ENCODE measurements around the gene MESP1.

- TF ChIP-seq CTCF (conservative IDR thresholded peaks at IDR 0.05; ENCODE audit: low read depth, low read length) (no peak), EZH2 (IDR thresholded peaks at IDR 0.05; ENCODE audit: low read length, unreplicated experiment) (no peak)
These were observed 17.0 kb upstream of the MESP1 start for GRCh38 chr15:89768071-89768500.

Data from PC-3 (cell line).